LNCaP clone FGC (cell line): ENCODE data around the gene ID3.

Experiments used
- DNase-seq: peaks from one replicate; pipeline ENCODE4 v3.0.0-alpha.2; 2011; ENCODE audit warnings: low read depth
- H3K4me3 ChIP-seq: 2 replicates; pipeline ENCODE4 v1.5.1; 2011; ENCODE audit warnings: mild to moderate bottlenecking, low read depth, low read length, control low read depth
- CTCF ChIP-seq: IDR thresholded peaks from 2 replicates; pipeline ENCODE4 v1.5.1; 2012; ENCODE audit warnings: mild to moderate bottlenecking; ENCODE audit not compliant: control insufficient read depth, insufficient read depth; ENCODE audit errors: extremely low read depth

The ID3 gene

GRCh38 chr1:23559136-23559984 lies at the start of gene ID3:
ID3 (minus strand) TSS chr1:23559501; CDS start chr1:23559426, 75 bp downstream.
- no peak for DNase-seq
- peak within 1 kb of the TSS; percentile 61 for H3K4me3 ChIP-seq
- no peak for TF ChIP-seq CTCF

- no peak overlapping the region for H3K4me3 ChIP-seq
- no peak for TF ChIP-seq CTCF
- DNase-seq, result no peak
Observed at GRCh38 chr1:23607944-23608343, 48.6 kb upstream of the ID3 start.

GRCh38 chr1:23601968-23602876 lies 42.9 kb upstream of the ID3 start:
- H3K4me3 ChIP-seq, result no peak overlapping the region
- no peak for DNase-seq
- TF ChIP-seq CTCF, result no peak

GRCh38 chr1:23601135-23601967 lies 42.0 kb upstream of the ID3 start:
- TF ChIP-seq CTCF, result no peak
- DNase-seq, result no peak
- no peak overlapping the region for H3K4me3 ChIP-seq

GRCh38 chr1:23600283-23600682 lies 41.0 kb upstream of the ID3 start:
- DNase-seq, result no peak
- no peak for TF ChIP-seq CTCF
- no peak overlapping the region for H3K4me3 ChIP-seq

GRCh38 chr1:23599125-23599524 lies 39.8 kb upstream of the ID3 start:
- H3K4me3 ChIP-seq, result no peak overlapping the region
- DNase-seq, result no peak
- TF ChIP-seq CTCF, result no peak
